ENCODE measurements around the gene IRF9.
"Not testable (repeated sequence)": the region's sequence is repeated elsewhere in the genome, so short reads cannot be mapped to it uniquely, and the experiment has no call there.

Gene IRF9

GRCh38 chr14:24196071-24197055, 35.3 kb downstream of the IRF9 start:
- DNase-seq: no peak

- no peak for DNase-seq
Observed at GRCh38 chr14:24197056-24197450, 36.0 kb downstream of the IRF9 start.

GRCh38 chr14:24198814-24199524, 37.9 kb downstream of the IRF9 start:
- DNase-seq: no peak

- DNase-seq: not testable (repeated sequence)
Observed at GRCh38 chr14:24202538-24202937, 41.5 kb downstream of the IRF9 start.

- DNase-seq: not testable (repeated sequence)
Observed at GRCh38 chr14:24203249-24203886, 42.3 kb downstream of the IRF9 start.

GRCh38 chr14:24204163-24205146, 43.4 kb downstream of the IRF9 start:
- no peak for DNase-seq

- DNase-seq: no peak
Observed at GRCh38 chr14:24206260-24207103, 45.4 kb downstream of the IRF9 start.

GRCh38 chr14:24207104-24207551, 46.1 kb downstream of the IRF9 start:
- DNase-seq: no peak

GRCh38 chr14:24207625-24208024, 46.6 kb downstream of the IRF9 start:
- no peak for DNase-seq

GRCh38 chr14:24211311-24211710, 50.2 kb downstream of the IRF9 start:
- no peak for DNase-seq

- DNase-seq: peak; percentile 99
Observed at GRCh38 chr14:24212924-24213865, 52.1 kb downstream of the IRF9 start, which contains the start of gene CHMP4A. Gene CHMP4A, minus strand, starts transcription at chr14:24213488. Its CDS starts 49 bp downstream, at chr14:24213439.

GRCh38 chr14:24213866-24214662, 53.0 kb downstream of the IRF9 start:
- no peak for DNase-seq

GRCh38 chr14:24215495-24216344, 54.7 kb downstream of the IRF9 start, which contains the start of gene MDP1:
Gene MDP1, minus strand, starts transcription at chr14:24216066. Its CDS starts 111 bp downstream, at chr14:24215955.
- peak; percentile 89 for DNase-seq

All from activated CD4-positive, alpha-beta T cell treated with anti-CD3 and anti-CD28 coated beads for 48 hours (primary cell).